HCT116 (cell line): ENCODE data around the gene FTO. TPM values are rescaled to one million over a fixed set of nuclear protein-coding genes. Genes with fewer than 3 reads are reported as not detected.

Source experiments
- ATAC-seq: fragments of 200-7000 bp; cut with Tn5 transposase; 2 replicates; pipeline ENCODE4 v1.9.1; 2020; ENCODE audit warnings: mild to moderate bottlenecking, moderate library complexity
- BruUV-seq: library from RNA; stranded (reverse); fragments of 400-500 nt; replicated peaks from 2 replicates; lab custom pipeline; 2021; lab: Mats Ljungman, UMichigan
- CTCF ChIA-PET: fragments of 300-600 bp; sonication (Branson Sonifier 250); formaldehyde crosslinking; loops from one replicate; lab custom pipeline; 2021; ENCODE audit warnings: antibody characterized with exemption; lab: Charles Lee
- POLR2A ChIA-PET: fragments of 300-600, 350-600 bp; sonication (Branson Sonifier 250); formaldehyde crosslinking; loops from one replicate; lab custom pipeline; 2021; ENCODE audit warnings: antibody characterized with exemption; lab: Charles Lee
- RAD21 ChIA-PET, 2 experiments: fragments of 300-600 bp; sonication (Branson Sonifier 250); formaldehyde crosslinking; loops; one replicate each; lab custom pipeline; 2023; ENCODE audit warnings: low total read pairs in 2 of 2; ENCODE audit not compliant: uncharacterized antibody in 2 of 2, unreplicated experiment in 2 of 2, low non-redundant PET in 1 of 2; lab: Charles Lee
- DNase-seq: peaks from one replicate; pipeline ENCODE4 v3.0.0-alpha.2; 2010; ENCODE audit warnings: low read depth, low spot score
- H2AFZ ChIP-seq: fragments of 200-600 bp; shearing (Covaris generic), sonication (generic); 2 replicates; pipeline ENCODE4 v1.6.1; 2017; ENCODE audit warnings: low read depth, mixed run types, mixed read lengths, antibody characterized with exemption, low read length; ENCODE audit not compliant: poor library complexity, severe bottlenecking
- H3K27ac ChIP-seq: 2 replicates; pipeline ENCODE4 v1.5.1; 2012; ENCODE audit warnings: low read depth, low read length
- H3K27me3 ChIP-seq: fragments of 200-600 bp; sonication (generic); 2 replicates; pipeline ENCODE4 v1.6.1; 2016; ENCODE audit warnings: mixed run types, low read length, mixed read lengths; ENCODE audit not compliant: insufficient read depth
- H3K36me3 ChIP-seq, 2 experiments: fragments of 200-500 bp in 1 of 2; fragments of 200-600 bp in 1 of 2; sonication (Bioruptor generic) in 1 of 2; sonication (generic) in 1 of 2; 2 replicates each; pipeline versions ENCODE4 v1.5.1 to v1.6.1; 2014 to 2016; ENCODE audit warnings: low read length in 2 of 2, inconsistent platforms in 1 of 2, mixed read lengths in 1 of 2, mixed run types in 1 of 2; ENCODE audit not compliant: insufficient read depth in 2 of 2, control insufficient read depth in 1 of 2
- H3K4me1 ChIP-seq, 2 experiments: fragments of 200-600 bp in 1 of 2; sonication (generic) in 1 of 2; 2 replicates each; pipeline versions ENCODE4 v1.5.1 to v1.6.1; 2012 to 2017; ENCODE audit warnings: low read length in 2 of 2, inconsistent platforms in 1 of 2, mild to moderate bottlenecking in 1 of 2, mixed read lengths in 1 of 2, mixed run types in 1 of 2, moderate library complexity in 1 of 2; ENCODE audit not compliant: insufficient read depth in 2 of 2, control insufficient read depth in 1 of 2
- H3K4me2 ChIP-seq: fragments of 200-600 bp; sonication (generic); 2 replicates; pipeline ENCODE4 v1.6.1; 2017; ENCODE audit warnings: mixed run types, low read length, mixed read lengths
- H3K4me3 ChIP-seq, 2 experiments: fragments of 200-600 bp in 1 of 2; sonication (generic) in 1 of 2; replicated peaks in 1 of 2; 2 replicates each; pipeline ENCODE4 v1.5.1; 2011 to 2016; ENCODE audit warnings: low read length in 2 of 2, control low read depth in 1 of 2, low read depth in 1 of 2, mild to moderate bottlenecking in 1 of 2, mixed read lengths in 1 of 2, mixed run types in 1 of 2
- H3K79me2 ChIP-seq: fragments of 200-600 bp; sonication (generic); 2 replicates; pipeline ENCODE4 v1.6.1; 2017; ENCODE audit warnings: mild to moderate bottlenecking, mixed run types, low read length, moderate library complexity, mixed read lengths; ENCODE audit not compliant: insufficient read depth
- H3K9ac ChIP-seq: fragments of 200-600 bp; sonication (generic); 2 replicates; pipeline ENCODE4 v1.6.1; 2016; ENCODE audit warnings: low read length, mixed read lengths
- H3K9me2 ChIP-seq: fragments of 200-600 bp; sonication (generic), shearing (Covaris generic); 2 replicates; pipeline ENCODE4 v1.6.1; 2017; ENCODE audit warnings: mixed run types, mild to moderate bottlenecking, moderate library complexity; ENCODE audit not compliant: insufficient read depth
- H3K9me3 ChIP-seq, 2 experiments: fragments of 200-500 bp in 1 of 2; fragments of 200-600 bp in 1 of 2; sonication (Bioruptor generic) in 1 of 2; sonication (generic) in 1 of 2; 2 replicates each; pipeline ENCODE4 v1.6.1; 2014 to 2017; ENCODE audit warnings: low read length in 2 of 2, mixed read lengths in 2 of 2, inconsistent platforms in 1 of 2, low read depth in 1 of 2, mild to moderate bottlenecking in 1 of 2, mixed run types in 1 of 2, moderate library complexity in 1 of 2; ENCODE audit not compliant: control insufficient read depth in 1 of 2, insufficient read depth in 1 of 2
- H4K20me1 ChIP-seq: fragments of 200-600 bp; sonication (generic), shearing (Covaris generic); 2 replicates; pipeline ENCODE4 v1.6.1; 2017; ENCODE audit warnings: mixed run types, mild to moderate bottlenecking, moderate library complexity; ENCODE audit not compliant: insufficient read depth
- CBX3 ChIP-seq: IDR thresholded peaks from 2 replicates; pipeline ENCODE4 v1.6.1; 2012; ENCODE audit warnings: low read depth
- CTCF ChIP-seq, 3 experiments: fragments of 200-600 bp in 1 of 3; sonication (generic) in 1 of 3; IDR thresholded peaks in 2 of 3; conservative IDR thresholded peaks in 1 of 3; 2 replicates each; pipeline ENCODE4 v1.5.1; 2012 to 2017; ENCODE audit warnings: low read depth in 2 of 3, low read length in 2 of 3, antibody characterized with exemption in 1 of 3, borderline replicate concordance in 1 of 3, control low read depth in 1 of 3, mild to moderate bottlenecking in 1 of 3, mixed read lengths in 1 of 3, mixed run types in 1 of 3, moderate library complexity in 1 of 3; ENCODE audit not compliant: insufficient read depth in 1 of 3
- ELF1 ChIP-seq: IDR thresholded peaks from 2 replicates; pipeline ENCODE4 v1.6.1; 2012; ENCODE audit warnings: low read depth, borderline replicate concordance
- EZH2 ChIP-seq: fragments of 200-600 bp; sonication (generic); IDR thresholded peaks from 2 replicates; pipeline ENCODE4 v1.6.1; 2017; ENCODE audit warnings: antibody characterized with exemption, mixed run types
- RAD21 ChIP-seq: IDR thresholded peaks from 2 replicates; pipeline ENCODE4 v1.6.1; 2012; ENCODE audit warnings: low read depth, mild to moderate bottlenecking
- SIN3A ChIP-seq: IDR thresholded peaks from 2 replicates; pipeline ENCODE4 v1.6.1; 2012; ENCODE audit warnings: low read depth
- SP1 ChIP-seq: IDR thresholded peaks from 2 replicates; pipeline ENCODE4 v1.6.1; 2012; ENCODE audit warnings: low read depth
- ZBTB33 ChIP-seq: IDR thresholded peaks from 2 replicates; pipeline ENCODE4 v1.6.1; 2011; ENCODE audit warnings: mild to moderate bottlenecking, low read length, moderate library complexity; ENCODE audit not compliant: insufficient replicate concordance; ENCODE audit errors: extremely low read depth
- ZFX ChIP-seq: fragments of 450-650 bp; IDR thresholded peaks from 2 replicates; pipeline ENCODE4 v1.6.1; 2017
- ZNF274 ChIP-seq: fragments of 200-500 bp; sonication (Bioruptor generic); IDR thresholded peaks from 2 replicates; pipeline ENCODE4 v1.6.1; 2014; ENCODE audit warnings: mild to moderate bottlenecking, low read depth, low read length, inconsistent platforms
- intact Hi-C: fragments of 100-400 bp; cut with micrococcal nuclease; formaldehyde crosslinking; loops from 2 replicates; pipeline ENCODE4 v1.10.0; 2022
- total RNA-seq: library from RNA; stranded (reverse); gene quantifications from one replicate; pipeline ENCODE4 v1.2.1, GENCODE V29; 2021; ENCODE audit not compliant: unreplicated experiment

Gene FTO
- total RNA-seq, 1 experiment from 2014 or later = 55.2 TPM

DNA sequence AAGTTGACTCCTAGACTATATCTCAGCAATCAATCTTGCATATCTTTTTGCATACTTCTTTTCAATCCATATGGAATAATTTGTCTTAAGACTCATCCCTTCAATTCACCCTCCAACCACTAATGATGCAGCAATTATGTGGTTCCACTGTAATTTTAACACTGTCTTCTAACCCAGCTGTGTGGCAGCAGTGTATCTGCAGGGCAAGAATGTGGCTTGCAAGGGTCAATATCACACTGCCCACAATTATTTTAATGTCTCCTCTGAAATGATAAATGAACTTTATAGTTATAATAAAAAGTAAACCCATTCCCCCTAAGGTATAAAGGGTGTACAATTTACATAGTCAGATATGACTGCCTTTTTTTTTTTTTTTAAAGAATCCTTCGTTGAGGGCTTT lies 48.6 kb downstream of the FTO start:
- Histone ChIP-seq H2AFZ (no peak overlapping the region), H3K27me3 (no peaks in the 10 kb centered on the region), H4K20me1 (no peaks in the 10 kb centered on the region), H3K36me3 (no peaks in the 10 kb centered on the region), H3K9me3 (peaks cover 0 to 4% of the 10 kb centered on the region in 2 experiments; a peak in 2 of 4 replicates), H3K9ac (no peak overlapping the region), H3K79me2 (peaks cover 15% of the 10 kb centered on the region), H3K27ac (no peak overlapping the region), H3K4me3 (no peak overlapping the region), H3K4me2 (no peak overlapping the region), H3K4me1 (peaks cover 8 to 9% of the 10 kb centered on the region in 2 experiments; a peak in 3 of 4 replicates), H3K9me2 (no peaks in the 10 kb centered on the region)
- TF ChIP-seq ZBTB33 = no peak
- no peak for TF ChIP-seq SIN3A
- TF ChIP-seq ZFX = no peak
- no peak for TF ChIP-seq ZNF274
- TF ChIP-seq SP1 = no peak
- TF ChIP-seq RAD21 = no peak
- TF ChIP-seq CBX3 = no peak
- no peak for TF ChIP-seq ELF1
- no peak for TF ChIP-seq EZH2
- CTCF ChIA-PET = interaction anchor here (1.1 to 4.4 kb wide), 3 partner anchors 9 to 203 kb away, joined by 3 to 24 read pairs (median 4); no protein-coding TSS in a partner anchor
- no peak for DNase-seq
- intact Hi-C loops = no loop called here
- BruUV-seq = no TSS peak
- ATAC-seq = no peak
- RAD21 ChIA-PET = no interaction called here
- POLR2A ChIA-PET = no interaction called here

GRCh38 chr16:53753431-53753830 lies 49.5 kb downstream of the FTO start:
- Histone ChIP-seq H3K4me2 (no peak overlapping the region), H3K4me1 (peaks cover 8 to 9% of the 10 kb centered on the region in 2 experiments; a peak in 3 of 4 replicates), H3K27me3 (no peaks in the 10 kb centered on the region), H3K9me3 (no peaks in the 10 kb centered on the region), H3K79me2 (peaks cover 11% of the 10 kb centered on the region; the same call in 1 of the 2 replicates), H3K27ac (no peak overlapping the region), H3K9me2 (no peaks in the 10 kb centered on the region), H3K9ac (no peak overlapping the region), H2AFZ (no peak overlapping the region), H3K4me3 (no peak overlapping the region), H4K20me1 (no peaks in the 10 kb centered on the region), H3K36me3 (no peaks in the 10 kb centered on the region)
- POLR2A ChIA-PET = no interaction called here
- CTCF ChIA-PET = interaction anchor here (0.7 to 4.4 kb wide), 4 partner anchors 9 to 204 kb away, joined by 3 to 24 read pairs (median 4); no protein-coding TSS in a partner anchor
- intact Hi-C loops = no loop called here
- RAD21 ChIA-PET = interaction anchor here in 1 of 2 experiments (1.3 kb wide), 1 partner anchor 15 kb away, joined by 4 read pairs; no protein-coding TSS in a partner anchor
- no peak for ATAC-seq
- no TSS peak for BruUV-seq
- peak; percentile 9; the same call in 1 of the 2 replicates for TF ChIP-seq RAD21
- TF ChIP-seq CTCF (IDR thresholded peaks at IDR 0.05 in 2 of 3, conservative IDR thresholded peaks at IDR 0.05 in 1 of 3; ENCODE audit: borderline replicate concordance in 1 of 3, insufficient read depth in 1 of 3, low read depth in 2 of 3, low read length in 2 of 3) = 0 out of 6 replicates have a peak, but pooled peaks of 1 of the 3 experiments have one; percentile 4
- no peak for TF ChIP-seq SP1
- no peak for DNase-seq
